H9 (cell line): ENCODE data around the gene PIMREG. TPM values are rescaled to one million over a fixed set of nuclear protein-coding genes. Genes with fewer than 3 reads are reported as not detected.

Source experiments
- DNase-seq: peaks from one replicate; pipeline ENCODE4 v3.0.0-alpha.2; 2017
- H2AFZ ChIP-seq: one replicate; pipeline ENCODE4 v1.6.1; 2013; ENCODE audit warnings: mild to moderate bottlenecking, low read length, control low read depth, moderate library complexity
- H2AK5ac ChIP-seq: 2 replicates; pipeline ENCODE4 v1.6.1; 2013; ENCODE audit warnings: low read length, control low read depth, mixed read lengths; ENCODE audit not compliant: insufficient read length
- H2BK120ac ChIP-seq: one replicate; pipeline ENCODE4 v1.6.1; 2013; ENCODE audit warnings: low read depth, mild to moderate bottlenecking, low read length, control low read depth, inconsistent platforms; ENCODE audit not compliant: poor library complexity, severe bottlenecking
- H2BK12ac ChIP-seq: 2 replicates; pipeline ENCODE4 v1.6.1; 2013; ENCODE audit warnings: low read length, control low read depth, mixed read lengths, low read depth; ENCODE audit not compliant: insufficient read length
- H2BK15ac ChIP-seq: 2 replicates; pipeline ENCODE4 v1.6.1; 2013; ENCODE audit warnings: low read depth, low read length, control low read depth
- H2BK20ac ChIP-seq: one replicate; pipeline ENCODE4 v1.6.1; 2013; ENCODE audit warnings: low read depth, mild to moderate bottlenecking, low read length, control low read depth, inconsistent platforms; ENCODE audit not compliant: poor library complexity, severe bottlenecking
- H2BK5ac ChIP-seq: 2 replicates; pipeline ENCODE4 v1.6.1; 2013; ENCODE audit warnings: low read length, control low read depth, mixed read lengths; ENCODE audit not compliant: insufficient read length
- H3K14ac ChIP-seq: 2 replicates; pipeline ENCODE4 v1.6.1; 2013; ENCODE audit warnings: low read length, control low read depth; ENCODE audit not compliant: insufficient read depth
- H3K18ac ChIP-seq: 2 replicates; pipeline ENCODE4 v1.6.1; 2013; ENCODE audit warnings: low read depth, mild to moderate bottlenecking, mixed read lengths, low read length, control low read depth; ENCODE audit not compliant: insufficient read length
- H3K23ac ChIP-seq: 2 replicates; pipeline ENCODE4 v1.6.1; 2013; ENCODE audit warnings: low read length, control low read depth, mixed read lengths, low read depth; ENCODE audit not compliant: insufficient read length
- H3K23me2 ChIP-seq: 2 replicates; pipeline ENCODE4 v1.6.1; 2013; ENCODE audit warnings: low read depth, mild to moderate bottlenecking, mixed read lengths, low read length, control low read depth; ENCODE audit not compliant: insufficient read length, poor library complexity, severe bottlenecking
- H3K27ac ChIP-seq: 2 replicates; pipeline ENCODE4 v1.5.1; 2013; ENCODE audit warnings: low read length, control low read depth, mixed read lengths, low read depth; ENCODE audit not compliant: insufficient read length
- H3K27me3 ChIP-seq: 2 replicates; pipeline ENCODE4 v1.6.1; 2013; ENCODE audit warnings: low read length, control low read depth, inconsistent platforms; ENCODE audit not compliant: insufficient read depth
- H3K4ac ChIP-seq: 2 replicates; pipeline ENCODE4 v1.6.1; 2013; ENCODE audit warnings: low read depth, mild to moderate bottlenecking, control low read depth, inconsistent platforms, low read length, moderate library complexity
- H3K4me1 ChIP-seq: 2 replicates; pipeline ENCODE4 v1.6.1; 2013; ENCODE audit warnings: low read length, control low read depth, inconsistent platforms; ENCODE audit not compliant: insufficient read depth
- H3K4me2 ChIP-seq: 2 replicates; pipeline ENCODE4 v1.6.1; 2013; ENCODE audit warnings: low read length, control low read depth, mixed read lengths; ENCODE audit not compliant: insufficient read length, insufficient read depth
- H3K56ac ChIP-seq: 2 replicates; pipeline ENCODE4 v1.6.1; 2013; ENCODE audit warnings: low read depth, mild to moderate bottlenecking, mixed read lengths, low read length, control low read depth; ENCODE audit not compliant: insufficient read length
- H3K79me1 ChIP-seq: 2 replicates; pipeline ENCODE4 v1.6.1; 2013; ENCODE audit warnings: low read depth, mild to moderate bottlenecking, moderate library complexity, low read length, control low read depth, inconsistent platforms; ENCODE audit not compliant: insufficient read depth, poor library complexity, severe bottlenecking
- H3K79me2 ChIP-seq: 2 replicates; pipeline ENCODE4 v1.6.1; 2013; ENCODE audit warnings: low read length, control low read depth, inconsistent platforms; ENCODE audit not compliant: insufficient read depth
- H3K9ac ChIP-seq: 2 replicates; pipeline ENCODE4 v1.6.1; 2013; ENCODE audit warnings: low read length, control low read depth, mixed read lengths; ENCODE audit not compliant: insufficient read length; ENCODE audit errors: extremely low read depth
- H3K9me3 ChIP-seq: one replicate; pipeline ENCODE4 v1.6.1; 2013; ENCODE audit warnings: low read depth, low read length, inconsistent platforms; ENCODE audit not compliant: control insufficient read depth
- H3T11ph ChIP-seq: one replicate; pipeline ENCODE4 v1.6.1; 2013; ENCODE audit warnings: mild to moderate bottlenecking, low read length, control low read depth, inconsistent platforms
- H4K20me1 ChIP-seq: one replicate; pipeline ENCODE4 v1.6.1; 2013; ENCODE audit not compliant: control insufficient read depth, insufficient read length, insufficient read depth
- H4K5ac ChIP-seq: 2 replicates; pipeline ENCODE4 v1.6.1; 2013; ENCODE audit warnings: low read depth, mild to moderate bottlenecking, mixed read lengths, low read length, control low read depth; ENCODE audit not compliant: insufficient read length
- H4K8ac ChIP-seq: replicated peaks from 2 replicates; pipeline ENCODE4 v1.6.1; 2013; ENCODE audit warnings: low read length, control low read depth, mixed read lengths, low read depth; ENCODE audit not compliant: insufficient read length
- H4K91ac ChIP-seq: 2 replicates; pipeline ENCODE4 v1.6.1; 2013; ENCODE audit warnings: low read depth, mild to moderate bottlenecking, moderate library complexity, mixed read lengths, low read length, control low read depth; ENCODE audit not compliant: insufficient read length
- H3K27ac Mint-ChIP-seq, 3 experiments: 2 replicates in 2 of 3; 3 replicates in 1 of 3; pipeline ENCODE4 v1.8.0; 2020 to 2021; ENCODE audit warnings: mixed read lengths in 3 of 3, mild to moderate bottlenecking in 1 of 3, moderate library complexity in 1 of 3
- H3K27me3 Mint-ChIP-seq: 2 replicates; pipeline ENCODE4 v1.8.0; 2021; ENCODE audit warnings: low read depth, mild to moderate bottlenecking, moderate library complexity, mixed read lengths
- H3K36me3 Mint-ChIP-seq, 3 experiments: 2 replicates in 2 of 3; 3 replicates in 1 of 3; pipeline ENCODE4 v1.8.0; 2020 to 2021; ENCODE audit warnings: low read depth in 3 of 3, mixed read lengths in 3 of 3; ENCODE audit not compliant: insufficient read depth in 1 of 3
- H3K4me1 Mint-ChIP-seq, 2 experiments: 2 replicates each; pipeline ENCODE4 v1.8.0; 2020; ENCODE audit warnings: mixed read lengths in 2 of 2
- H3K4me3 Mint-ChIP-seq, 2 experiments: 2 replicates in 1 of 2; 3 replicates in 1 of 2; pipeline ENCODE4 v1.8.0; 2020 to 2021; ENCODE audit warnings: mild to moderate bottlenecking in 2 of 2, mixed read lengths in 2 of 2, moderate library complexity in 1 of 2
- H3K9me3 Mint-ChIP-seq, 2 experiments: 2 replicates in 1 of 2; 3 replicates in 1 of 2; pipeline ENCODE4 v1.8.0; 2020; ENCODE audit warnings: mild to moderate bottlenecking in 2 of 2, mixed read lengths in 2 of 2, moderate library complexity in 1 of 2
- CTCF ChIP-seq: fragments of 200-600 bp; sonication (generic); conservative IDR thresholded peaks from 3 replicates; pipeline ENCODE4 v1.8.0; 2021; ENCODE audit warnings: antibody characterized with exemption, mild to moderate bottlenecking
- WGBS: extraction: QIAGEN DNeasy Blood & Tissue Kit; methylation state at CpG from one replicate; pipeline ENCODE4 v1.1.7; 2013; ENCODE audit warnings: missing lambda C conversion rate, low lambda C conversion rate, mixed read lengths; ENCODE audit not compliant: insufficient read length; ENCODE audit errors: extremely low coverage; 5-methylcytosine and 5-hydroxymethylcytosine counted together
- total RNA-seq: library from RNA; stranded (reverse); gene quantifications from 2 replicates; pipeline ENCODE4 v1.2.1, GENCODE V29; 2021

Gene PIMREG
- total RNA-seq, 1 experiment from 2014 or later = 91.6 TPM

DNA sequence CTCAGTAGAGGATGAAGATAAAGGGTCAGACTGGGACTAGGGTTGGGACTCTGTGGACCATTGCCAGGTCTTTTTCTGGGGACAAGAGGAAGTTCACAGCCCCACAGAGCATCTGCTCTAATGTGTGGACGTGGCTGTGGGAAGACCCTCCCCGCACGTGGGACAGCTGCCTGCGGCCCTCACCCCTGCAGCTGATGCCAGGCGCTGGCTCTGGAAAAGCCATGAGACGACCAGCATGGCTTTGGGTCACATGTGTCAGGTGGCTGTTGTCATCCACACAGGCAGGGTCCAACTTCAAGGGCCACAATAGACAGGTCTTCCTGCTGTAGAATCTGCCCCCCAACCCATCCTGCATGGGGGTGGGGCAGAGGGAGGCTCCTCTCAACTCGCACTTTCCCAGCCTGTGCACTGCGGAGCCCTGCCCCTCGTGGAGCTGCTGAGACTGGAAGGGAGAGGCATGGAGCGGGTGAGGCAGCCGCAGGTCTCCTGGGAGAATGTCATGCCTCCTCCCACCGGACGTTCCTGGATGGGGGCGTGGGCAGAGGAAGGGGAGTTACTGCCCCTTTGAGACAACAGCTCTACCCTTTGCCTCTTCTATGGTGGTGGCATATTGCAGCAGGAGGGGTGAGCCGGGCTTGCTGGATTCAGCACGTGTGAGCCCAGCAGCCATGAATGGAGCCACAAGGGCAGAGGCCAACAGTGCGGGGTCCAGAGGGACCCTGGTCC, 53.4 kb downstream of the PIMREG start:
- no peaks in the 10 kb centered on the region for H3K27me3 ChIP-seq
- Mint-ChIP-seq H3K4me3 (no peak overlapping the region), H3K9me3 (no peaks in the 10 kb centered on the region; a peak in 2 of 5 replicates), H3K36me3 (peaks cover 0 to 3% (median 3%) of the 10 kb centered on the region in 3 experiments; a peak in 1 of 7 replicates), H3K27ac (no peak overlapping the region), H3K27me3 (peaks cover 11% of the 10 kb centered on the region), H3K4me1 (peaks cover 59 to 62% of the 10 kb centered on the region in 2 experiments)
- H3K79me1 ChIP-seq = no peaks in the 10 kb centered on the region
- H4K20me1 ChIP-seq = no peaks in the 10 kb centered on the region
- no peak overlapping the region for H3K56ac ChIP-seq
- H3K4ac ChIP-seq = no peak overlapping the region
- H3K4me2 ChIP-seq = no peak overlapping the region
- no peak overlapping the region for H3K23ac ChIP-seq
- H2AFZ ChIP-seq = no peak overlapping the region
- no peak overlapping the region for H2BK5ac ChIP-seq
- no peak overlapping the region for H3K9ac ChIP-seq
- no peaks in the 10 kb centered on the region for H3K79me2 ChIP-seq
- DNase-seq = peak; percentile 72
- H2AK5ac ChIP-seq = no peak overlapping the region
- H2BK120ac ChIP-seq = no peak overlapping the region
- no peak overlapping the region for H3T11ph ChIP-seq
- no peak overlapping the region for H3K18ac ChIP-seq
- no peak overlapping the region for H2BK12ac ChIP-seq
- H2BK20ac ChIP-seq = no peak overlapping the region
- no peak overlapping the region for H3K14ac ChIP-seq
- no peak overlapping the region for H2BK15ac ChIP-seq
- no peak overlapping the region for H4K5ac ChIP-seq
- TF ChIP-seq CTCF = no peak
- H4K91ac ChIP-seq = no peak overlapping the region
- WGBS = no CpG with 5 or more reads among the region's 17 CpGs
- H4K8ac ChIP-seq = no peak overlapping the region
- no peak overlapping the region for H3K27ac ChIP-seq
- H3K9me3 ChIP-seq = no peaks in the 10 kb centered on the region
- peaks cover 3% of the 10 kb centered on the region for H3K23me2 ChIP-seq
- H3K4me1 ChIP-seq = peaks cover 8% of the 10 kb centered on the region; the same call in 1 of the 2 replicates
